K562 (cell line): ENCODE data around the gene SEZ6. TPM values are rescaled to one million over a fixed set of nuclear protein-coding genes. Genes with fewer than 3 reads are reported as not detected.

Source experiments
- ATAC-seq: fragments of 200-7000 bp; cut with Tn5 transposase; 3 replicates; pipeline ENCODE4 v1.9.1; 2020; ENCODE audit warnings: moderate library complexity
- BruUV-seq: library from RNA; stranded (reverse); fragments of 400-500 nt; replicated peaks from 2 replicates; lab custom pipeline; 2021; lab: Mats Ljungman, UMichigan
- CTCF ChIA-PET: fragments of 300-600 bp; formaldehyde crosslinking; extraction: SDS; loops from one replicate; lab custom pipeline; 2021; ENCODE audit warnings: low intra/inter-chr PET ratio; lab: Yijun Ruan, JAX
- POLR2A ChIA-PET: fragments of 300-600, 350-650 bp; sonication (Branson Sonifier 250); formaldehyde crosslinking; extraction: SDS; loops from one replicate; lab custom pipeline; 2021; ENCODE audit warnings: antibody characterized with exemption, inconsistent platforms; lab: Yijun Ruan, JAX
- DNase-seq, 4 experiments: peaks; one replicate each; pipeline versions ENCODE4 v3.0.0 to v3.0.0-alpha.2; 2011 to 2018; ENCODE audit warnings: low spot score in 3 of 4, mixed read lengths in 3 of 4; ENCODE audit errors: extremely low read depth in 1 of 4
- FAIRE-seq: peaks from 2 replicates; lab custom pipeline; 2011; peaks lifted over from hg19 to GRCh38; lab: Jason Lieb, UNC
- H2AFZ ChIP-seq: 2 replicates; pipeline ENCODE4 v1.6.0; 2011; ENCODE audit warnings: low read depth, low read length, control low read depth, inconsistent platforms
- H3K27ac ChIP-seq: fragments of 200-600 bp; 3 replicates; pipeline ENCODE4 v1.8.0; 2011; ENCODE audit warnings: low read depth, mild to moderate bottlenecking, control low read depth, inconsistent platforms, low read length, moderate library complexity, mixed read lengths; ENCODE audit errors: extremely low read depth
- H3K27me3 ChIP-seq, 2 experiments: fragments of 300-600 bp in 1 of 2; 2 replicates in 1 of 2; 3 replicates in 1 of 2; pipeline versions ENCODE4 v1.6.0 to v1.8.0; 2011; ENCODE audit warnings: inconsistent platforms in 2 of 2, low read length in 2 of 2, mild to moderate bottlenecking in 1 of 2, mixed read lengths in 1 of 2, moderate library complexity in 1 of 2; ENCODE audit not compliant: control insufficient read depth in 2 of 2, insufficient read depth in 2 of 2
- H3K36me3 ChIP-seq: fragments of 300-600 bp; 3 replicates; pipeline ENCODE4 v1.8.0; 2011; ENCODE audit warnings: mild to moderate bottlenecking, low read length, inconsistent platforms; ENCODE audit not compliant: control insufficient read depth, insufficient read depth
- H3K4me1 ChIP-seq, 2 experiments: fragments of 200-600 bp in 1 of 2; replicated peaks in 1 of 2; 2 replicates in 1 of 2; 3 replicates in 1 of 2; pipeline versions ENCODE4 v1.5.1 to v1.8.0; 2011; ENCODE audit warnings: inconsistent platforms in 2 of 2, low read length in 2 of 2, mild to moderate bottlenecking in 1 of 2, mixed read lengths in 1 of 2, moderate library complexity in 1 of 2; ENCODE audit not compliant: control insufficient read depth in 2 of 2, insufficient read depth in 2 of 2
- H3K4me2 ChIP-seq: 2 replicates; pipeline ENCODE4 v1.6.1; 2011; ENCODE audit warnings: low read length, control low read depth, inconsistent platforms, mixed read lengths; ENCODE audit not compliant: insufficient read depth
- H3K4me3 ChIP-seq: fragments of 200-600 bp; sonication (generic), shearing (Covaris generic); 2 replicates; pipeline ENCODE4 v1.5.1; 2016; ENCODE audit warnings: control low read depth, inconsistent platforms
- H3K79me2 ChIP-seq: fragments of 200-600 bp; 3 replicates; pipeline ENCODE4 v1.8.0; 2011; ENCODE audit warnings: low read length, inconsistent platforms; ENCODE audit not compliant: control insufficient read depth, insufficient read depth
- H3K9ac ChIP-seq, 2 experiments: 2 replicates each; pipeline versions ENCODE4 v1.6.0 to v1.6.1; 2011; ENCODE audit warnings: low read depth in 2 of 2, low read length in 2 of 2, control low read depth in 1 of 2, inconsistent platforms in 1 of 2, mild to moderate bottlenecking in 1 of 2, mixed read lengths in 1 of 2; ENCODE audit not compliant: insufficient read depth in 1 of 2
- H3K9me1 ChIP-seq: one replicate; pipeline ENCODE4 v1.6.0; 2011; ENCODE audit warnings: inconsistent platforms, mild to moderate bottlenecking, low read length, moderate library complexity; ENCODE audit not compliant: control insufficient read depth, insufficient read depth
- H3K9me3 ChIP-seq: replicated peaks from 2 replicates; pipeline ENCODE4 v1.5.1; 2011; ENCODE audit warnings: low read depth, low read length, inconsistent platforms; ENCODE audit not compliant: control insufficient read depth, insufficient read depth
- H4K20me1 ChIP-seq: replicated peaks from 2 replicates; pipeline ENCODE4 v1.6.1; 2011; ENCODE audit warnings: low read length, inconsistent platforms, mixed read lengths; ENCODE audit not compliant: control insufficient read depth, insufficient read depth
- CREBBP ChIP-seq: IDR thresholded peaks from one replicate; pipeline ENCODE4 v1.6.1; 2012; ENCODE audit warnings: low read depth, mild to moderate bottlenecking, control low read depth, inconsistent platforms, low read length
- MEIS2 ChIP-seq: fragments of 450-650 bp; IDR thresholded peaks from 2 replicates; pipeline ENCODE4 v1.6.1; 2014; ENCODE audit warnings: mild to moderate bottlenecking; ENCODE audit not compliant: partially characterized antibody
- NRF1 ChIP-seq, 2 experiments: fragments of 450-650 bp; IDR thresholded peaks in 1 of 2; conservative IDR thresholded peaks in 1 of 2; 2 replicates each; pipeline ENCODE4 v1.6.1; 2014; ENCODE audit warnings: mild to moderate bottlenecking in 2 of 2
- PHB ChIP-seq: fragments of 250-450 bp; sonication (Bioruptor Pico); IDR thresholded peaks from 2 replicates; pipeline ENCODE4 v1.5.0; 2021
- PML ChIP-seq: IDR thresholded peaks from 2 replicates; pipeline ENCODE4 v1.6.1; 2012; ENCODE audit warnings: low read length, inconsistent platforms
- TEAD2 ChIP-seq: fragments of 450-650 bp; IDR thresholded peaks from 2 replicates; pipeline ENCODE4 v1.6.1; 2016; ENCODE audit warnings: missing genetic modification characterization, control low read depth, missing compliant biosample characterization
- U2AF2 ChIP-seq: fragments of 200-400 bp; formaldehyde crosslinking; optimal IDR thresholded peaks from 2 replicates; pipeline ENCODE3; 2017; ENCODE audit warnings: low read depth, mild to moderate bottlenecking, low read length
- ZNF324 ChIP-seq: fragments of 250-450 bp; sonication (Bioruptor Pico); IDR thresholded peaks from 2 replicates; pipeline ENCODE4 v1.4.0; 2020; ENCODE audit warnings: mild to moderate bottlenecking
- WGBS: fragments of 100-300 bp; shearing (Covaris generic); methylation state at CpG from one replicate; pipeline ENCODE4 v1.1.6; 2016; ENCODE audit warnings: low coverage, mixed read lengths; ENCODE audit not compliant: insufficient coverage; ENCODE audit errors: missing lambda C conversion rate; 5-methylcytosine and 5-hydroxymethylcytosine counted together
- in situ Hi-C: fragments of 300-500 bp; cut with MboI; formaldehyde crosslinking; loops from 4 replicates; pipeline ENCODE4 v1.15.0; 2018; ENCODE audit warnings: inconsistent platforms, mixed read lengths
- intact Hi-C: fragments of 100-400 bp; cut with micrococcal nuclease; formaldehyde crosslinking; loops from 2 replicates; pipeline ENCODE4 v1.14.2; 2022
- polyA plus RNA-seq, 8 experiments: library from polyadenylated mRNA; depleted of rRNA in 4 of 8; stranded (reverse) in 5 of 8; unstranded in 3 of 8; fragments of >200 nt; fragmentation: Nextera tagmentation in 2 of 8; fragmentation: Illumina TruSeq in 1 of 8; extraction: Ambion mirVana in 2 of 8; extraction: Trizol in 1 of 8; gene quantifications; 2 replicates each; pipeline versions ENCODE4 v1.2.1 to v1.2.3, GENCODE V29; 2011 to 2014; ENCODE audit warnings: inconsistent platforms in 1 of 8, missing spikeins in 1 of 8
- total RNA-seq, 7 experiments: library from RNA; depleted of rRNA in 6 of 7; stranded (reverse); fragments of >200 nt in 6 of 7; fragmentation: Illumina TruSeq in 2 of 7; extraction: Trizol in 2 of 7; gene quantifications; 2 replicates each; pipeline versions ENCODE4 v1.2.1 to v1.2.3, GENCODE V29; 2011 to 2021; ENCODE audit warnings: low replicate concordance in 1 of 7
- TF ChIP-seq, protein P1 (sequence below): fragments of 450-650 bp; formaldehyde crosslinking; conservative IDR thresholded peaks from 2 replicates; pipeline ENCODE4 v1.4.0; 2022; ENCODE audit warnings: mild to moderate bottlenecking, missing genetic modification characterization
- TF ChIP-seq, protein P2 (sequence below): sonication (generic); formaldehyde crosslinking; IDR thresholded peaks from 2 replicates; pipeline ENCODE4 v1.8.0; 2023; ENCODE audit warnings: missing genetic modification reagents, mild to moderate bottlenecking, borderline replicate concordance
- TF ChIP-seq, protein P3 (sequence below): fragments of 250-450 bp; sonication (Bioruptor Pico); IDR thresholded peaks from 2 replicates; pipeline ENCODE4 v1.4.0; 2020; ENCODE audit warnings: mild to moderate bottlenecking, moderate library complexity

SEZ6 gene
- total and polyA plus RNA-seq, 9 of the 15 experiments (the other 6 are each of a cell fraction or from before 2014, with no cell fraction given), result not detected

DNA sequence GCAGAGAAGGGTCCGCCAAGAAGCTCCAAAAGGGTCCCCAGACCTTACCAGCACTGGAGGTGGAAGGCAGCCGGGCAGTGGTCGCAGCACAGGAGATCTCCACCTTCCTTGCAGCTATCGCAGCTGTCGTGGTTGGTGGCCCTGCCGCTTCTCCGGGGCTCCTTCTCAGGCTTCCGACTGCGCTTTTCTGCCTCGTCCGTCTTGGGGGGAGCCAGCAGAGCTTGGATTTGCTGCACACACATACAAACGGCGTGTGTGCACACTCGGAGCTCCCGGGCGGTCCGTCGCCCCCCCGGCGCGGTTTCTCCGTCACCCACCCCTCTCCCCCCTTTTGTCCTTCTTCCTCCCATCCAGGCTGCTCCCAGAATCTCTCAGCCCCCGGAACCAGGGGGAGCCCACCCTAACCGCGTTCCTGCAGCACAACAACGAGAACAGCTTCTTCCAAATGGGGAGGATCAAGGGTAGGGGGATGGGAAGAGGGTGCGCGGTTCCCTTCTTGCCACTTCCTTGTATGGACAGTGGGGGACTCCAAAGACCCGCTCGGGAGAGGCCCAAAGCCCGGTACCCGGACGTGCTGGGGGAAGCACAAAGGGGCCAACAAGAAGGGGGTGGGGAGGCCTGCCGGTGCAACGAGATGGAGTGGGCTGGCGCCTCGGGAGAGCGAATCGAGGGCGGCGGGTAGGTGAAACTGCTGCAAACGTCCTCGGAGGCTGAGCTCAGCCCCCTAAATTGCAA lies 55.6 kb downstream of the SEZ6 start:
- Histone ChIP-seq H3K4me1 (peaks cover 18 to 21% of the 10 kb centered on the region in 2 experiments), H3K27me3 (no peaks in the 10 kb centered on the region; a peak in 1 of 5 replicates), H3K9me1 (no peaks in the 10 kb centered on the region), H4K20me1 (peaks cover 6% of the 10 kb centered on the region), H3K27ac (peak overlapping the region; percentile 72), H3K4me2 (peak overlapping the region; percentile 92), H3K36me3 (peaks cover 30% of the 10 kb centered on the region), H3K79me2 (peaks cover 61% of the 10 kb centered on the region), H2AFZ (peak overlapping the region; percentile 63), H3K9me3 (no peaks in the 10 kb centered on the region), H3K9ac (peak overlapping the region; percentile 80 to 95), H3K4me3 (peak overlapping the region; percentile 61)
- intact Hi-C loops, result loop anchor here (5.0 kb wide), 2 partner anchors 48 to 103 kb away; partner anchors contain the start of gene DHRS13
- TSS peak; percentile 30 for BruUV-seq
- no peak for FAIRE-seq
- under 1% methylated on average over 33 of the region's 43 CpGs for WGBS
- in situ Hi-C loops, result no loop called here
- POLR2A ChIA-PET, result interaction anchor here (0.6 to 2.5 kb wide), 13 partner anchors 12 to 288 kb away, joined by 3 to 24 read pairs (median 3); partner anchors contain the start of genes FAM222B, SDF2 and SUPT6H
- CTCF ChIA-PET, result interaction anchor here (0.7 kb wide), 1 partner anchor 306 kb away, joined by 4 read pairs; no protein-coding TSS in a partner anchor
- peak; percentile 34 to 62 (median 40) for DNase-seq
- ATAC-seq, result peak; percentile 1
- TF ChIP-seq, protein P1, sequence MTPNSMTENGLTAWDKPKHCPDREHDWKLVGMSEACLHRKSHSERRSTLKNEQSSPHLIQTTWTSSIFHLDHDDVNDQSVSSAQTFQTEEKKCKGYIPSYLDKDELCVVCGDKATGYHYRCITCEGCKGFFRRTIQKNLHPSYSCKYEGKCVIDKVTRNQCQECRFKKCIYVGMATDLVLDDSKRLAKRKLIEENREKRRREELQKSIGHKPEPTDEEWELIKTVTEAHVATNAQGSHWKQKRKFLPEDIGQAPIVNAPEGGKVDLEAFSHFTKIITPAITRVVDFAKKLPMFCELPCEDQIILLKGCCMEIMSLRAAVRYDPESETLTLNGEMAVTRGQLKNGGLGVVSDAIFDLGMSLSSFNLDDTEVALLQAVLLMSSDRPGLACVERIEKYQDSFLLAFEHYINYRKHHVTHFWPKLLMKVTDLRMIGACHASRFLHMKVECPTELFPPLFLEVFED (CRISPR knock-in tag), result no peak
- TF ChIP-seq PML (no peak; the same call in 1 of the 2 replicates), U2AF2 (no peak), CREBBP (no peak), TEAD2 (no peak), MEIS2 (no peak), NRF1 (conservative IDR thresholded peaks at IDR 0.05 in 1 of 2, IDR thresholded peaks at IDR 0.05 in 1 of 2) (0 out of 4 replicates have a peak, but pooled peaks of 1 of the 2 experiments have one; percentile 30), ZNF324 (CRISPR knock-in tag) (no peak), PHB (CRISPR knock-in tag) (no peak)
- TF ChIP-seq, protein P2, sequence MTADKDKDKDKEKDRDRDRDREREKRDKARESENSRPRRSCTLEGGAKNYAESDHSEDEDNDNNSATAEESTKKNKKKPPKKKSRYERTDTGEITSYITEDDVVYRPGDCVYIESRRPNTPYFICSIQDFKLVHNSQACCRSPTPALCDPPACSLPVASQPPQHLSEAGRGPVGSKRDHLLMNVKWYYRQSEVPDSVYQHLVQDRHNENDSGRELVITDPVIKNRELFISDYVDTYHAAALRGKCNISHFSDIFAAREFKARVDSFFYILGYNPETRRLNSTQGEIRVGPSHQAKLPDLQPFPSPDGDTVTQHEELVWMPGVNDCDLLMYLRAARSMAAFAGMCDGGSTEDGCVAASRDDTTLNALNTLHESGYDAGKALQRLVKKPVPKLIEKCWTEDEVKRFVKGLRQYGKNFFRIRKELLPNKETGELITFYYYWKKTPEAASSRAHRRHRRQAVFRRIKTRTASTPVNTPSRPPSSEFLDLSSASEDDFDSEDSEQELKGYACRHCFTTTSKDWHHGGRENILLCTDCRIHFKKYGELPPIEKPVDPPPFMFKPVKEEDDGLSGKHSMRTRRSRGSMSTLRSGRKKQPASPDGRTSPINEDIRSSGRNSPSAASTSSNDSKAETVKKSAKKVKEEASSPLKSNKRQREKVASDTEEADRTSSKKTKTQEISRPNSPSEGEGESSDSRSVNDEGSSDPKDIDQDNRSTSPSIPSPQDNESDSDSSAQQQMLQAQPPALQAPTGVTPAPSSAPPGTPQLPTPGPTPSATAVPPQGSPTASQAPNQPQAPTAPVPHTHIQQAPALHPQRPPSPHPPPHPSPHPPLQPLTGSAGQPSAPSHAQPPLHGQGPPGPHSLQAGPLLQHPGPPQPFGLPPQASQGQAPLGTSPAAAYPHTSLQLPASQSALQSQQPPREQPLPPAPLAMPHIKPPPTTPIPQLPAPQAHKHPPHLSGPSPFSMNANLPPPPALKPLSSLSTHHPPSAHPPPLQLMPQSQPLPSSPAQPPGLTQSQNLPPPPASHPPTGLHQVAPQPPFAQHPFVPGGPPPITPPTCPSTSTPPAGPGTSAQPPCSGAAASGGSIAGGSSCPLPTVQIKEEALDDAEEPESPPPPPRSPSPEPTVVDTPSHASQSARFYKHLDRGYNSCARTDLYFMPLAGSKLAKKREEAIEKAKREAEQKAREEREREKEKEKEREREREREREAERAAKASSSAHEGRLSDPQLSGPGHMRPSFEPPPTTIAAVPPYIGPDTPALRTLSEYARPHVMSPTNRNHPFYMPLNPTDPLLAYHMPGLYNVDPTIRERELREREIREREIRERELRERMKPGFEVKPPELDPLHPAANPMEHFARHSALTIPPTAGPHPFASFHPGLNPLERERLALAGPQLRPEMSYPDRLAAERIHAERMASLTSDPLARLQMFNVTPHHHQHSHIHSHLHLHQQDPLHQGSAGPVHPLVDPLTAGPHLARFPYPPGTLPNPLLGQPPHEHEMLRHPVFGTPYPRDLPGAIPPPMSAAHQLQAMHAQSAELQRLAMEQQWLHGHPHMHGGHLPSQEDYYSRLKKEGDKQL, result no peak
- TF ChIP-seq, protein P3, sequence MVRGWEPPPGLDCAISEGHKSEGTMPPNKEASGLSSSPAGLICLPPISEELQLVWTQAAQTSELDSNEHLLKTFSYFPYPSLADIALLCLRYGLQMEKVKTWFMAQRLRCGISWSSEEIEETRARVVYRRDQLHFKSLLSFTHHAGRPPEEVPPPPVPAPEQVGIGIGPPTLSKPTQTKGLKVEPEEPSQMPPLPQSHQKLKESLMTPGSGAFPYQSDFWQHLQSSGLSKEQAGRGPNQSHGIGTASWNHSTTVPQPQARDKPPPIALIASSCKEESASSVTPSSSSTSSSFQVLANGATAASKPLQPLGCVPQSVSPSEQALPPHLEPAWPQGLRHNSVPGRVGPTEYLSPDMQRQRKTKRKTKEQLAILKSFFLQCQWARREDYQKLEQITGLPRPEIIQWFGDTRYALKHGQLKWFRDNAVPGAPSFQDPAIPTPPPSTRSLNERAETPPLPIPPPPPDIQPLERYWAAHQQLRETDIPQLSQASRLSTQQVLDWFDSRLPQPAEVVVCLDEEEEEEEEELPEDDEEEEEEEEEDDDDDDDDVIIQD (CRISPR knock-in tag), result no peak
